ENCODE data around the gene CDKL5.

DNA sequence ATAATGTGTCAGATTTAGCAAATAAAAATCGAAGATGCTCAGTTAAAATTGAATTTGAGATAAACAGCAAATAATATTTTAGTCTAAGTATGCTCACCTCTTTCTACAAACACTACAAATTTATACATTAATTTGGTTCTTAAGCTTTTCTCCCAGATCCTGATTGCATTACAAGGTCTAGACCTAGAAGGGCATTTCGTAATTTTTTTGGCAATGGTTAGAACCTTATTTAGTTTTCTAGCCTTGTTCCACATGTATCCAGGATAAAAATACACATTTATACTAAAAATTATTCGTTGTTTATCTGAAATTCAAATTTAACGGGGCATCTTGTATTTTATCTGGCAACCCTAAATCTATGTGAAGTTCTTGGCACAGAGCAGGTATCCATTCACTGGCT lies 2.5 kb upstream of the CDKL5 start:
- TF ChIP-seq, protein P1, sequence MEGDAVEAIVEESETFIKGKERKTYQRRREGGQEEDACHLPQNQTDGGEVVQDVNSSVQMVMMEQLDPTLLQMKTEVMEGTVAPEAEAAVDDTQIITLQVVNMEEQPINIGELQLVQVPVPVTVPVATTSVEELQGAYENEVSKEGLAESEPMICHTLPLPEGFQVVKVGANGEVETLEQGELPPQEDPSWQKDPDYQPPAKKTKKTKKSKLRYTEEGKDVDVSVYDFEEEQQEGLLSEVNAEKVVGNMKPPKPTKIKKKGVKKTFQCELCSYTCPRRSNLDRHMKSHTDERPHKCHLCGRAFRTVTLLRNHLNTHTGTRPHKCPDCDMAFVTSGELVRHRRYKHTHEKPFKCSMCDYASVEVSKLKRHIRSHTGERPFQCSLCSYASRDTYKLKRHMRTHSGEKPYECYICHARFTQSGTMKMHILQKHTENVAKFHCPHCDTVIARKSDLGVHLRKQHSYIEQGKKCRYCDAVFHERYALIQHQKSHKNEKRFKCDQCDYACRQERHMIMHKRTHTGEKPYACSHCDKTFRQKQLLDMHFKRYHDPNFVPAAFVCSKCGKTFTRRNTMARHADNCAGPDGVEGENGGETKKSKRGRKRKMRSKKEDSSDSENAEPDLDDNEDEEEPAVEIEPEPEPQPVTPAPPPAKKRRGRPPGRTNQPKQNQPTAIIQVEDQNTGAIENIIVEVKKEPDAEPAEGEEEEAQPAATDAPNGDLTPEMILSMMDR (conservative IDR thresholded peaks at IDR 0.05), result no peak
- TF ChIP-seq EZH2 (IDR thresholded peaks at IDR 0.05; ENCODE audit: low read depth), result no peak

Measured in PC-9 (cell line).